H1 (cell line): ENCODE results near the gene TNNI3. TPM values are rescaled to one million over a fixed set of nuclear protein-coding genes. Genes with fewer than 3 reads are reported as not detected.

Source experiments
- CTCF ChIA-PET: fragments of 300-600 bp; sonication (Branson Sonifier 250); formaldehyde crosslinking; loops from one replicate; lab custom pipeline; 2021; ENCODE audit not compliant: partially characterized antibody; lab: Charles Lee
- POLR2A ChIA-PET: fragments of 300-600 bp; sonication (Branson Sonifier 250); formaldehyde crosslinking; loops from one replicate; lab custom pipeline; 2021; ENCODE audit warnings: inconsistent platforms; ENCODE audit not compliant: partially characterized antibody; lab: Charles Lee
- DNase-seq, 2 experiments: peaks; one replicate each; pipeline versions ENCODE4 v3.0.0 to v3.0.0-alpha.2; 2010 to 2022; ENCODE audit warnings: low spot score in 2 of 2, low read depth in 1 of 2, mixed read lengths in 1 of 2
- FAIRE-seq: peaks from 2 replicates; lab custom pipeline; 2011; peaks lifted over from hg19 to GRCh38; lab: Jason Lieb, UNC
- H2AFZ ChIP-seq: 2 replicates; pipeline ENCODE4 v1.8.1; 2012; ENCODE audit warnings: low read length, inconsistent platforms
- H2AK5ac ChIP-seq: 2 replicates; pipeline ENCODE4 v1.6.1; 2013; ENCODE audit warnings: low read depth, low read length
- H2BK120ac ChIP-seq: replicated peaks from 2 replicates; pipeline ENCODE3; 2013; ENCODE audit warnings: low read depth, low read length, inconsistent platforms
- H2BK12ac ChIP-seq: 2 replicates; pipeline ENCODE4 v1.6.1; 2013; ENCODE audit warnings: low read depth, low read length
- H2BK15ac ChIP-seq: 2 replicates; pipeline ENCODE4 v1.6.1; 2013; ENCODE audit warnings: low read length
- H2BK20ac ChIP-seq: 2 replicates; pipeline ENCODE4 v1.6.1; 2013; ENCODE audit warnings: low read length
- H2BK5ac ChIP-seq: 2 replicates; pipeline ENCODE4 v1.6.1; 2013; ENCODE audit warnings: low read depth, low read length
- H3K14ac ChIP-seq: 2 replicates; pipeline ENCODE4 v1.6.1; 2013; ENCODE audit warnings: inconsistent platforms; ENCODE audit not compliant: insufficient read length
- H3K18ac ChIP-seq: 2 replicates; pipeline ENCODE4 v1.6.1; 2013; ENCODE audit warnings: low read length; ENCODE audit errors: extremely low read depth
- H3K23ac ChIP-seq: 2 replicates; pipeline ENCODE4 v1.6.1; 2013; ENCODE audit warnings: inconsistent platforms; ENCODE audit not compliant: insufficient read length
- H3K23me2 ChIP-seq: 2 replicates; pipeline ENCODE4 v1.6.1; 2013; ENCODE audit warnings: low read depth, low read length
- H3K27ac ChIP-seq: 2 replicates; pipeline ENCODE4 v1.6.1; 2011; ENCODE audit warnings: low read depth, low read length, inconsistent platforms
- H3K27me3 ChIP-seq, 4 experiments: replicated peaks in 1 of 4; 1 replicate in 1 of 4; 2 replicates in 3 of 4; pipeline versions ENCODE4 v1.6.1 to v1.8.1; 2011 to 2013; ENCODE audit warnings: low read length in 3 of 4, mild to moderate bottlenecking in 3 of 4, inconsistent platforms in 2 of 4, mixed read lengths in 2 of 4, moderate library complexity in 1 of 4; ENCODE audit not compliant: control insufficient read depth in 3 of 4, insufficient read depth in 3 of 4; ENCODE audit errors: extremely low read depth in 1 of 4
- H3K36me3 ChIP-seq, 4 experiments: 2 replicates each; pipeline versions ENCODE4 v1.6.1 to v1.8.1; 2011 to 2013; ENCODE audit warnings: mild to moderate bottlenecking in 4 of 4, low read length in 3 of 4, moderate library complexity in 2 of 4, control low read depth in 1 of 4, inconsistent platforms in 1 of 4; ENCODE audit not compliant: insufficient read depth in 4 of 4, control insufficient read depth in 2 of 4
- H3K4ac ChIP-seq: replicated peaks from 2 replicates; pipeline ENCODE3; 2013; ENCODE audit warnings: low read length, low read depth, mixed read lengths, inconsistent platforms; ENCODE audit not compliant: insufficient read length
- H3K4me1 ChIP-seq, 4 experiments: replicated peaks in 1 of 4; 1 replicate in 1 of 4; 2 replicates in 3 of 4; pipeline versions ENCODE4 v1.6.1 to v1.8.1; 2011 to 2013; ENCODE audit warnings: low read length in 3 of 4, inconsistent platforms in 2 of 4, mixed read lengths in 1 of 4; ENCODE audit not compliant: insufficient read depth in 4 of 4, control insufficient read depth in 3 of 4
- H3K4me2 ChIP-seq, 2 experiments: 2 replicates each; pipeline versions ENCODE4 v1.6.1 to v1.8.1; 2011 to 2013; ENCODE audit warnings: low read depth in 2 of 2, low read length in 2 of 2, control low read depth in 1 of 2, inconsistent platforms in 1 of 2, mild to moderate bottlenecking in 1 of 2; ENCODE audit not compliant: insufficient read depth in 1 of 2
- H3K4me3 ChIP-seq, 4 experiments: fragments of 200-600, 300-600 bp in 1 of 4; sonication (generic), shearing (Covaris generic), sonication (Bioruptor Twin) in 1 of 4; 2 replicates each; pipeline versions ENCODE4 v1.5.1 to v1.8.1; 2011 to 2016; ENCODE audit warnings: low read length in 4 of 4, low read depth in 3 of 4, control low read depth in 2 of 4, inconsistent platforms in 2 of 4, mild to moderate bottlenecking in 2 of 4, mixed read lengths in 1 of 4, moderate library complexity in 1 of 4; ENCODE audit not compliant: insufficient read depth in 2 of 4; ENCODE audit errors: extremely low read depth in 1 of 4
- H3K56ac ChIP-seq: replicated peaks from 2 replicates; pipeline ENCODE3; 2013; ENCODE audit warnings: low read depth, mild to moderate bottlenecking, mixed read lengths, low read length, inconsistent platforms; ENCODE audit not compliant: insufficient read length
- H3K79me1 ChIP-seq: 2 replicates; pipeline ENCODE4 v1.6.1; 2013; ENCODE audit warnings: low read depth, low read length, control low read depth
- H3K79me2 ChIP-seq, 2 experiments: 2 replicates each; pipeline versions ENCODE4 v1.6.1 to v1.8.1; 2012 to 2013; ENCODE audit warnings: low read length in 2 of 2, mild to moderate bottlenecking in 2 of 2, inconsistent platforms in 1 of 2; ENCODE audit not compliant: insufficient read depth in 2 of 2, control insufficient read depth in 1 of 2
- H3K9ac ChIP-seq, 4 experiments: replicated peaks in 1 of 4; 1 replicate in 1 of 4; 2 replicates in 3 of 4; pipeline versions ENCODE4 v1.6.1 to v1.8.1; 2011 to 2013; ENCODE audit warnings: low read depth in 3 of 4, low read length in 3 of 4, control low read depth in 2 of 4, mild to moderate bottlenecking in 2 of 4, moderate library complexity in 2 of 4, inconsistent platforms in 1 of 4; ENCODE audit errors: extremely low read depth in 1 of 4
- H3K9me3 ChIP-seq, 2 experiments: 2 replicates each; pipeline versions ENCODE4 v1.6.1 to v1.8.1; 2012 to 2013; ENCODE audit warnings: mild to moderate bottlenecking in 2 of 2, moderate library complexity in 2 of 2, control low read depth in 1 of 2, inconsistent platforms in 1 of 2, low read depth in 1 of 2, low read length in 1 of 2, mixed read lengths in 1 of 2; ENCODE audit not compliant: insufficient read depth in 2 of 2
- H4K20me1 ChIP-seq, 2 experiments: replicated peaks in 1 of 2; 2 replicates each; pipeline versions ENCODE3 to v1.8.1; 2011 to 2013; ENCODE audit warnings: inconsistent platforms in 2 of 2, low read length in 2 of 2, mild to moderate bottlenecking in 1 of 2; ENCODE audit not compliant: insufficient read depth in 2 of 2, control insufficient read depth in 1 of 2
- H4K5ac ChIP-seq: 2 replicates; pipeline ENCODE4 v1.6.1; 2013; ENCODE audit warnings: low read length, low read depth, mixed read lengths, inconsistent platforms; ENCODE audit not compliant: insufficient read length
- H4K8ac ChIP-seq: 2 replicates; pipeline ENCODE4 v1.8.0; 2013; ENCODE audit warnings: mild to moderate bottlenecking, moderate library complexity, low read length, inconsistent platforms; ENCODE audit not compliant: insufficient read depth; ENCODE audit errors: extremely low read depth
- H4K91ac ChIP-seq: replicated peaks from 2 replicates; pipeline ENCODE3; 2013; ENCODE audit warnings: low read length, mixed read lengths, inconsistent platforms; ENCODE audit not compliant: insufficient read length
- ASH2L ChIP-seq: fragments of 200-600, 300-600 bp; sonication (generic); IDR thresholded peaks from one replicate; pipeline ENCODE4 v1.7.1; 2017; ENCODE audit warnings: low read length
- CBX5 ChIP-seq: fragments of 300-800, 300-1000 bp; sonication (generic); IDR thresholded peaks from 2 replicates; pipeline ENCODE4 v1.7.1; 2016; ENCODE audit warnings: antibody characterized with exemption, low read length, low read depth
- KDM5A ChIP-seq: fragments of 200-600 bp; IDR thresholded peaks from 2 replicates; pipeline ENCODE4 v1.7.1; 2012; ENCODE audit warnings: mild to moderate bottlenecking, low read length, inconsistent platforms, mixed read lengths
- RAD21 ChIP-seq, 2 experiments: IDR thresholded peaks in 1 of 2; conservative IDR thresholded peaks in 1 of 2; 2 replicates each; pipeline ENCODE4 v1.6.1; 2011; ENCODE audit warnings: low read depth in 2 of 2, low read length in 2 of 2, improper control_type of control experiment in 1 of 2, inconsistent platforms in 1 of 2, mild to moderate bottlenecking in 1 of 2, moderate library complexity in 1 of 2
- RNF2 ChIP-seq: fragments of 200-900, 300-1000 bp; sonication (generic); IDR thresholded peaks from 2 replicates; pipeline ENCODE4 v1.7.1; 2016; ENCODE audit warnings: borderline replicate concordance, low read depth, mild to moderate bottlenecking, antibody characterized with exemption, low read length; ENCODE audit not compliant: poor library complexity, severe bottlenecking; ENCODE audit errors: missing control alignments
- SIN3A ChIP-seq, 2 experiments: IDR thresholded peaks in 1 of 2; conservative IDR thresholded peaks in 1 of 2; 2 replicates each; pipeline ENCODE4 v1.6.1; 2011 to 2012; ENCODE audit warnings: low read length in 2 of 2, improper control_type of control experiment in 1 of 2, low read depth in 1 of 2, mild to moderate bottlenecking in 1 of 2
- SP4 ChIP-seq: IDR thresholded peaks from 2 replicates; pipeline ENCODE4 v1.6.1; 2012; ENCODE audit warnings: low read length, inconsistent platforms
- TAF1 ChIP-seq: IDR thresholded peaks from 2 replicates; pipeline ENCODE4 v1.6.1; 2011; ENCODE audit warnings: mild to moderate bottlenecking, low read depth, low read length
- WGBS, 2 experiments: shearing (Covaris generic) in 1 of 2; methylation state at CpG; one replicate each; pipeline versions ENCODE4 v1.1.6 to v1.1.7; 2013 to 2015; ENCODE audit warnings: low lambda C conversion rate in 2 of 2, mixed read lengths in 2 of 2, inconsistent platforms in 1 of 2, low coverage in 1 of 2, missing lambda C conversion rate in 1 of 2; ENCODE audit not compliant: insufficient replicate concordance in 2 of 2, insufficient coverage in 1 of 2, insufficient read length in 1 of 2; ENCODE audit errors: extremely low coverage in 1 of 2, missing lambda C conversion rate in 1 of 2; 5-methylcytosine and 5-hydroxymethylcytosine counted together
- polyA plus RNA-seq, 7 experiments: library from polyadenylated mRNA; depleted of rRNA in 3 of 7; stranded (reverse) in 5 of 7; unstranded in 2 of 7; fragments of >200 nt in 5 of 7; fragments of 200-250 nt in 2 of 7; gene quantifications; 1 replicate in 5 of 7; 2 replicates in 1 of 7; 4 replicates in 1 of 7; pipeline versions ENCODE4 v1.2.1 to v1.2.3, GENCODE V29; 2011 to 2013; ENCODE audit warnings: missing spikeins in 2 of 7, mixed read lengths in 2 of 7
- total RNA-seq: library from RNA; stranded (reverse); fragmentation: NEBNext Ultra II Directional; extraction: Animal tissue kit (Norgen Biotek cat#: 25700); gene quantifications from 2 replicates; pipeline ENCODE4 v1.2.1, GENCODE V29; 2021
- TF ChIP-seq, protein P1 (sequence below): IDR thresholded peaks from 2 replicates; pipeline ENCODE4 v1.6.1; 2011; ENCODE audit warnings: low read depth, mild to moderate bottlenecking, low read length; ENCODE audit not compliant: insufficient read depth

Gene TNNI3
- total and polyA plus RNA-seq, 2 of the 8 experiments (the other 6 are each of a cell fraction or from before 2014, with no cell fraction given) = 16.9 to 56.0 TPM

DNA sequence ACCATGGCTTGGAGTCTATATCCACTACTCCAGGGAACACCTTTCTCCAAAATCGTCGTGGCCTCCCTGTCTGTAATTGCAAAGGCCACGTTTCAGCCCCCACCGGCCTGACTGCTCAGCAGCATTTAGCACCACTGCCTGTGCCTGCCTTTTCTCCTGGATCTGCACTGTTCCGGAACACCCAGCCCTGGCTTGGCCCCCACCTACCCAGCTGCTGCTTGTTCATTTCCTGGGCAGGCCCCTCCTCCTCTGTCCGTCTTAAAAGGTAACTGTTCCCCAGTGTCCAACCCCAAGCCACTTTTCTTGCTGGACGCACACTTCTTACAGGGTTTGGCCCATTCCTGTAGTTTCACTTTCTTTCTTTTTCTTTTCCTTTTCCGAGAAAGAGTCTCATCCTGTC lies 31.1 kb upstream of the TNNI3 start:
- no peak for DNase-seq
- H4K91ac ChIP-seq = no peak overlapping the region
- no peak for TF ChIP-seq ASH2L
- TF ChIP-seq CBX5 = no peak
- no peak for TF ChIP-seq SIN3A (conservative IDR thresholded peaks at IDR 0.05 in 1 of 2, IDR thresholded peaks at IDR 0.05 in 1 of 2; ENCODE audit: low read depth in 1 of 2, low read length in 2 of 2)
- no peak for TF ChIP-seq SP4
- TF ChIP-seq RAD21 (IDR thresholded peaks at IDR 0.05 in 1 of 2, conservative IDR thresholded peaks at IDR 0.05 in 1 of 2; ENCODE audit: low read depth in 2 of 2, low read length in 2 of 2) = no peak
- no peak for TF ChIP-seq TAF1
- no peak for TF ChIP-seq KDM5A
- TF ChIP-seq, protein P1, sequence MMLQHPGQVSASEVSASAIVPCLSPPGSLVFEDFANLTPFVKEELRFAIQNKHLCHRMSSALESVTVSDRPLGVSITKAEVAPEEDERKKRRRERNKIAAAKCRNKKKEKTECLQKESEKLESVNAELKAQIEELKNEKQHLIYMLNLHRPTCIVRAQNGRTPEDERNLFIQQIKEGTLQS = no peak
- no peak for TF ChIP-seq RNF2
- no peaks in the 10 kb centered on the region for H3K9me3 ChIP-seq
- no peak overlapping the region for H2BK15ac ChIP-seq
- H3K18ac ChIP-seq = no peak overlapping the region
- no peak overlapping the region for H2BK12ac ChIP-seq
- no peak overlapping the region for H2AFZ ChIP-seq
- no peak for FAIRE-seq
- no peak overlapping the region for H4K8ac ChIP-seq
- no peaks in the 10 kb centered on the region for H3K4me1 ChIP-seq
- no peaks in the 10 kb centered on the region for H3K23me2 ChIP-seq
- no peaks in the 10 kb centered on the region for H3K79me2 ChIP-seq
- no peak overlapping the region for H2BK5ac ChIP-seq
- H3K79me1 ChIP-seq = no peaks in the 10 kb centered on the region
- H2BK20ac ChIP-seq = no peak overlapping the region
- peaks cover 0 to 2% of the 10 kb centered on the region in 2 experiments for H4K20me1 ChIP-seq
- no peak overlapping the region for H3K23ac ChIP-seq
- WGBS, 2 experiments = 84% methylated on average over 8 of the region's 8 CpGs; no CpG with 5 or more reads in 1 of the 2 experiments
- no peak overlapping the region for H2AK5ac ChIP-seq
- no peaks in the 10 kb centered on the region for H3K36me3 ChIP-seq
- H4K5ac ChIP-seq = no peak overlapping the region
- no peak overlapping the region for H3K9ac ChIP-seq
- H2BK120ac ChIP-seq = no peak overlapping the region
- no peak overlapping the region for H3K4me3 ChIP-seq
- no peak overlapping the region for H3K27ac ChIP-seq
- POLR2A ChIA-PET = interaction anchor here (1.2 kb wide), 1 partner anchor 12 kb away, joined by 3 read pairs; no protein-coding TSS in a partner anchor
- no peak overlapping the region for H3K4ac ChIP-seq
- peaks cover 0 to 4% (median 0%) of the 10 kb centered on the region in 4 experiments; a peak in 1 of 7 replicates for H3K27me3 ChIP-seq
- H3K4me2 ChIP-seq = no peak overlapping the region
- H3K56ac ChIP-seq = no peak overlapping the region
- no peak overlapping the region for H3K14ac ChIP-seq
- CTCF ChIA-PET = no interaction called here
